HG03108 (cell line): ENCODE results near the gene SH3TC2.

ENCODE experiments used
- ATAC-seq: cut with Tn5 transposase; IDR thresholded peaks from one replicate; pipeline ENCODE4 v1.9.1; 2021; ENCODE audit warnings: moderate library complexity; ENCODE audit not compliant: unreplicated experiment

SH3TC2 gene

GRCh38 chr5:149030838-149031397 is 31.9 kb downstream of the SH3TC2 start:
- no peak for ATAC-seq

- no peak for ATAC-seq
These were observed 32.5 kb downstream of the SH3TC2 start for GRCh38 chr5:149030392-149030791.

- ATAC-seq: no peak
These were observed 33.9 kb downstream of the SH3TC2 start for GRCh38 chr5:149028984-149029383.

GRCh38 chr5:149028161-149028560 is 34.7 kb downstream of the SH3TC2 start:
- ATAC-seq: no peak

GRCh38 chr5:149027636-149028035 is 35.2 kb downstream of the SH3TC2 start:
- no peak for ATAC-seq

GRCh38 chr5:149024943-149025342 is 37.9 kb downstream of the SH3TC2 start:
- ATAC-seq: no peak

- no peak for ATAC-seq
These were observed 38.4 kb downstream of the SH3TC2 start for GRCh38 chr5:149024477-149024876.

GRCh38 chr5:149022200-149022599 is 40.7 kb downstream of the SH3TC2 start:
- ATAC-seq: no peak

- no peak for ATAC-seq
These were observed 43.2 kb downstream of the SH3TC2 start for GRCh38 chr5:149019679-149020078.

- no peak for ATAC-seq
These were observed 43.9 kb downstream of the SH3TC2 start for GRCh38 chr5:149018909-149019443.

GRCh38 chr5:149017636-149018035 is 45.2 kb downstream of the SH3TC2 start:
- no peak for ATAC-seq

GRCh38 chr5:149015561-149015960 is 47.3 kb downstream of the SH3TC2 start:
- no peak for ATAC-seq

GRCh38 chr5:149015126-149015525 is 47.7 kb downstream of the SH3TC2 start:
- no peak for ATAC-seq

- no peak for ATAC-seq
These were observed 48.3 kb downstream of the SH3TC2 start for GRCh38 chr5:149014571-149015031.

GRCh38 chr5:149013796-149014195 is 49.1 kb downstream of the SH3TC2 start:
- ATAC-seq: no peak

GRCh38 chr5:149012350-149012749 is 50.5 kb downstream of the SH3TC2 start:
- no peak for ATAC-seq

GRCh38 chr5:149011728-149012127 is 51.1 kb downstream of the SH3TC2 start:
- no peak for ATAC-seq

GRCh38 chr5:149011084-149011483 is 51.8 kb downstream of the SH3TC2 start:
- no peak for ATAC-seq

- no peak for ATAC-seq
These were observed 55.7 kb downstream of the SH3TC2 start for GRCh38 chr5:149007174-149007573.

GRCh38 chr5:149006426-149006825 is 56.4 kb downstream of the SH3TC2 start:
- no peak for ATAC-seq

- ATAC-seq: no peak
These were observed 57.6 kb downstream of the SH3TC2 start for GRCh38 chr5:149005077-149005892.

GRCh38 chr5:149004559-149004958 is 58.3 kb downstream of the SH3TC2 start:
- no peak for ATAC-seq
